Thyroid gland (tissue), 4 donors: ENCODE measurements around the gene ACADSB.

Experiments
- CTCF ChIP-seq, 6 experiments: fragments of 200-600 bp in 3 of 6; fragments of 450-650 bp in 3 of 6; sonication (generic) in 3 of 6; IDR thresholded peaks; one replicate each; pipeline ENCODE4 v1.5.1; 2016 to 2019; ENCODE audit warnings: antibody characterized with exemption in 6 of 6, mild to moderate bottlenecking in 2 of 6, inconsistent platforms in 1 of 6, moderate library complexity in 1 of 6
- POLR2A ChIP-seq, 2 donors: fragments of 450-650 bp; IDR thresholded peaks; one replicate each; pipeline ENCODE4 v1.6.1; 2017; ENCODE audit warnings: antibody characterized with exemption in 2 of 2, mild to moderate bottlenecking in 2 of 2, moderate library complexity in 1 of 2

- TF ChIP-seq CTCF (IDR thresholded peaks at IDR 0.05) (no peak), POLR2A (IDR thresholded peaks at IDR 0.05) (no peak)
Observed at GRCh38 chr10:123042708-123043408, 34.1 kb downstream of the ACADSB start.
